PC-3 (cell line): ENCODE results near the gene CDC25B.

Experiments used
- CTCF ChIP-seq: fragments of 300-600 bp; sonication (generic); conservative IDR thresholded peaks from 2 replicates; pipeline ENCODE4 v1.5.1; 2017; ENCODE audit warnings: antibody characterized with exemption, low read depth, mild to moderate bottlenecking, low read length
- EZH2phosphoT487 ChIP-seq: fragments of 300-600 bp; sonication (generic); IDR thresholded peaks from 2 replicates; pipeline ENCODE4 v1.6.1; 2018; ENCODE audit warnings: mild to moderate bottlenecking, antibody characterized with exemption, low read length, borderline replicate concordance

GRCh38 chr20:3778976-3779375, 17.1 kb upstream of the CDC25B start:
- TF ChIP-seq EZH2phosphoT487: no peak
- no peak for TF ChIP-seq CTCF
